Fibroblast of pulmonary artery (primary cell): ENCODE measurements around the gene ALPK3.

Experiments used
- DNase-seq: peaks from one replicate; pipeline ENCODE4 v3.0.0-alpha.2; 2010; ENCODE audit warnings: low read depth
- H3K4me3 ChIP-seq: replicated peaks from 2 replicates; pipeline ENCODE4 v1.5.1; 2011; ENCODE audit warnings: low read depth, mild to moderate bottlenecking, control low read depth, low read length, moderate library complexity
- CTCF ChIP-seq: IDR thresholded peaks from 2 replicates; pipeline ENCODE4 v1.5.1; 2011; ENCODE audit warnings: mild to moderate bottlenecking, control low read depth, low read length, inconsistent platforms; ENCODE audit errors: missing control alignments

Gene ALPK3

GRCh38 chr15:84905016-84905916 is 88.1 kb downstream of the ALPK3 start:
- TF ChIP-seq CTCF: no peak
- H3K4me3 ChIP-seq: no peak overlapping the region
- DNase-seq: no peak

DNA sequence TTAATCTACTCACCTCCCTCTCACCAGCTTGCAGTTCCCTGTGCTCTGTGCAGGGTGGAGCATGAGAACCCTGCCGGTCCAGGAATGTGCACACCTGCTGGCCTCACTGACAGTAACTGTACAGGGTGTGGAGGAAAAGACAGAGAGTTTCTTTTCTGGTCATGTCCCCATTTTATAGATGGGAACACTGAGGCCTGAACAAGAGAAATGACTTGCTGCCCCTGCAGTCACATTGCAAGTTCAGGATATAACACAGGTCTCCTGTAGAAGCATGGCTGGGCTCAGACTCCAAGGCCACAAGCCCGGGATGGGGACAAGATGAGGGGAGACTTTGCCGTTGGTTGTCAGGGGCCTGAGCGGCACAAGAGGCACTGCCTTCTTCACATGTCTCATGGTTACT is 90.6 kb downstream of the ALPK3 start:
- no peak for TF ChIP-seq CTCF

DNA sequence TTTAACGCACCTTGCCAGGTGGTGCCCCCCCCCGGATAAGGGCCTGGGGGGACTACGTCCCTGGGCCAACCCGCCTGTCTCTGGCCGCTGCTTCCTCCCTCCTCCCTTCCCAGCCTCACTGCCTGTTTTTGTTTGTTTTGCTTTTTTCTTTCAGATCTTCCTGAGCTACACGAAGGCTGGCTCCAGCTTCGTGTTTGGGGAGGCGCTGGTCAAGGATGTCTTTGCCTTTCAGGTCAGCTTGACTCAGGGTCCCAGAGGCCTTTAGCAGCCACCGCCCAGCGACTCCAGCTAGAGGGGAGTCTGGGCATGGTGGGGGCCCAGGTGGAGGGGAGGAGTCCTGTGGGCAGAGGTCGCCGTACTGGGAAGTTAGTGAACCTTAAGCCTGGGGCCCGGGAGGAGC is 91.4 kb downstream of the ALPK3 start:
- no peak overlapping the region for H3K4me3 ChIP-seq
- DNase-seq: no peak
- TF ChIP-seq CTCF: no peak

More for the DNA sequence above, 90.6 kb downstream of the ALPK3 start:
- DNase-seq: no peak
- no peak overlapping the region for H3K4me3 ChIP-seq

DNA sequence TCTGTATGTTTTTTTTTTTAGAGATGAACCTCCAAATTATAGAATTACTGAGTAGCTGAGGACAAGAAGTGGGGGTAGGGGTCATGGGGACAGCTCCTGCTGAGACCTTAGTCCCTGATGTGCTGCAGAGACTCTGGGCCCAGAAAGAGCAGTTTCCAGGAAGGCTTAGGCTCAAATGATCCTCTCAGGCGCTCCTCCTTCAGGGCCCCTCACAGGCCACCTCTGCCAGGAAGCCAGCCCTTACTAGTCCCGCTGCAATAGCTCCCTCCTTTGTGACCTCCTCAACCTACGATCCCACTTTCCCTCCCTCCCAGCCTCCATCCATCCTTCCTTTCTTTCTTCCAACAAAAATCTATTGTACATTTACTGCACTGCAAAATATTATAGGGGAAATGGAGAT is 91.9 kb downstream of the ALPK3 start:
- no peak for TF ChIP-seq CTCF
- DNase-seq: no peak
- H3K4me3 ChIP-seq: no peak overlapping the region

- no peak for TF ChIP-seq CTCF
- H3K4me3 ChIP-seq: no peak overlapping the region
- no peak for DNase-seq
These were observed 92.6 kb downstream of the ALPK3 start for GRCh38 chr15:84909782-84910181.

DNA sequence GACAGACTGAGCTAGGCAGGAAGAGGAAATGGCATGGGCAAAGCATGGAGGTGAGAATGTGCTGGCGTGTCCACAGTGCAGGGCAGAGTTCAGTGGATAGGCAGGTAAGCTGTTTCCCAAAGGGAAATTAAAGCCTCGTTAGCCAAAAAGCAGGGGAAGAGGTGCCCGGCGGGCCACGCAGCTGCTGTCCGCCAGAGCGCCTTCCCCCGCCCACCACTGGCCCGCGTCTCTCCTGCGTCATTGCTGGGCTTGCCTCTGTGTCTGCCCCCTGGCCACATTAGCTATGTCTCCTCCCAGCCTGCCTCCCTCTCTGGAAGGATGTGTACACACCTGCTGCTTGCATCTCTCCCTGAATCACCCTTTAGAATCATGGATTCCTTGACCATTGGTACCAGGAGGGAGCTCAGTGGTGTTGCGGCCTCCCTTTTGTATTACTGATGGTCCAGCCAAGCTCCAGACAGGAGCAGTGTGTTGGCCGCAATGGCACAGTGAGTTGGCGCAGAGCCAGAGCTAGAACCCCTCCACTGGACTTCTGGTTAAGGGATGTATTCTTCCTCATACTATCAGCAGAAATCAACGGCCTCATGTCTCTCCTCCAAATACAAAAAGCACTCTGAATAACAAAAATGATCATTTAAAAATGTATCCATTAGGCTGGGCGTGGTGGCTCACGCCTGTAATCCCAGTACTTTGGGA is 93.9 kb downstream of the ALPK3 start:
- no peak overlapping the region for H3K4me3 ChIP-seq
- TF ChIP-seq CTCF: no peak
- DNase-seq: no peak
